Fibroblast of skin of right quadriceps (primary cell): ENCODE data around the gene VWA5B2.

Experiments
- DNase-seq: peaks from one replicate; pipeline ENCODE4 v3.0.0-alpha.2; 2013

VWA5B2 gene

DNA sequence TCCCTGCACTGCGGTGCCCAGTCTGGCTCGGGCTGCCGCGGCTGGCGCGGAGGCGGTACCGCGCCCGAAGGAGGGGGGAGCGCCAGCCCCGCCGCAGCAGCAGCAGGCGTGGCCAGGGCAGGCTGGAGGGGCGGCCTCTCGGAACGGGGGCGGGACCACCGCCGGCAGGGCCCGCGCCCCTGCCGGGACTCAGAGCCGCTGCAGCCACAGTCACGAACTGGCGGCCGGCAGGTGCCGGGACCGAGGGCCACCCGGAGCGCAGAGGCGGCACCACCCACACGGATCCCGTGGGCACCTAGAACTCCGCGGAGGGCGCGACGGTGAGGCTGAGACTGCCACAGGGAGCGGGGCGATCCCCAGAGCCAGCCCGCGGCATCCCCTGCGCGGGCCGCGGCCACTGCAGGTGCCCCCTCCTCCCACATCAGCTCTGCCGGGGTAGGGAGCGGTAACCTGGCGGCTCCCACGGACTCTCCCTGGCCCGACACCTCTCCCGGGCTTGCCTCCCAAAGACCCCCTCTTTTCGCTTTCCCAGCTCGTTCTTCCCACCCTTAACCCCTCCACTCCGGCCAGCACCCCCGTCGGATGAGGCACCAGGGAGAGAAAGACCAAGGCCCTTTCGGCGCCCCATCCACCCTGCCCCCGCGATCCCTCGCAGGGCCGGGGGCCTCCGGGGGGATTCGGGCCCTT is at the start of gene VWA5B2:
TSS of gene VWA5B2 (plus strand) at position 192 of the 687 bp plus-strand sequence. CDS start 944 bp downstream, outside the sequence.
- DNase-seq: peak; percentile 18

DNA sequence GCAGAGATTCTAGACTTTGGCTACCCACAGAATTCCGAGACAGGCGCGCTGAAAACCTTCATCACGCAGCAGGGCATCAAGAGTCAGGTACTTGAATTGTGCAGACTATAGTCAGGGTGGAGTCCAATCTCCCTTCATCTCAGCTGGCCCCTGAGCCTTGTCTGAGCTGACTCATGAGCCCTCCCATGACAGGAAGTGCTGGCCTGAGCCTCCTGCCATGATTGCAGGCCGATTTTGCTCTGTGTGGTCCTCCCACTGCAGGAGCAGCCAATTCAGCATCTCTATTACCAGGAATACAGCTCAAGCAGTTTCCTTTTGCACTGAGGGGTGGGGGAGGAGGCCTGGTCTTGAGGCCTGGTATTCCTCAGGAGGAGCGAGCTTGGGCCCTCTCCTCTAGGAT is 49.2 kb upstream of the VWA5B2 start:
- DNase-seq: peak; percentile 12

DNA sequence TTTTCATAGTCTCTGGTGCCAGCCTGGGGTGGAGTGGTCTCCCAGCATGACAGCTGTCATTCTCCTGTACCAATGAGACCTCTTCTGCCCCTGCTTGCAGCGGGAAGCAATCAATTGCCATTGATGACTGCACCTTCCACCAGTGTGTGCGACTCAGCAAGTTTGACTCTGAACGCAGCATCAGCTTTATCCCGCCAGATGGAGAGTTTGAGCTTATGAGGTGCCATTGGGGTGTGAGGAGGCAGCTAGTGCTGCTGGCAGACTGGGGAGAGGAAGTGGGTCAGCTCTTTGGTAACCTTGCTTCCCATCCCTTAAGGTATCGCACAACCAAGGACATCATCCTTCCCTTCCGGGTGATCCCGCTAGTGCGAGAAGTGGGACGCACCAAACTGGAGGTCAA is 47.8 kb upstream of the VWA5B2 start:
- no peak for DNase-seq

DNA sequence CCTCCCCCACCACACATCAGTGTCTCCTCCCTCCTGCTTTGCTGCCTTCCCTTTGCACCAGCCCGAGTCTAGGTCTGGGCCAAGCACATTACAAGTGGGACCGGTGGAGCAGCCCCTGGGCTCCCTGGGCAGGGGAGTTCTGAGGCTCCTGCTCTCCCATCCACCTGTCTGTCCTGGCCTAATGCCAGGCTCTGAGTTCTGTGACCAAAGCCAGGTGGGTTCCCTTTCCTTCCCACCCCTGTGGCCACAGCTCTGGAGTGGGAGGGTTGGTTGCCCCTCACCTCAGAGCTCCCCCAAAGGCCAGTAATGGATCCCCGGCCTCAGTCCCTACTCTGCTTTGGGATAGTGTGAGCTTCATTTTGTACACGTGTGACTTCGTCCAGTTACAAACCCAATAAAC is 45.7 kb upstream of the VWA5B2 start:
- DNase-seq: no peak

DNA sequence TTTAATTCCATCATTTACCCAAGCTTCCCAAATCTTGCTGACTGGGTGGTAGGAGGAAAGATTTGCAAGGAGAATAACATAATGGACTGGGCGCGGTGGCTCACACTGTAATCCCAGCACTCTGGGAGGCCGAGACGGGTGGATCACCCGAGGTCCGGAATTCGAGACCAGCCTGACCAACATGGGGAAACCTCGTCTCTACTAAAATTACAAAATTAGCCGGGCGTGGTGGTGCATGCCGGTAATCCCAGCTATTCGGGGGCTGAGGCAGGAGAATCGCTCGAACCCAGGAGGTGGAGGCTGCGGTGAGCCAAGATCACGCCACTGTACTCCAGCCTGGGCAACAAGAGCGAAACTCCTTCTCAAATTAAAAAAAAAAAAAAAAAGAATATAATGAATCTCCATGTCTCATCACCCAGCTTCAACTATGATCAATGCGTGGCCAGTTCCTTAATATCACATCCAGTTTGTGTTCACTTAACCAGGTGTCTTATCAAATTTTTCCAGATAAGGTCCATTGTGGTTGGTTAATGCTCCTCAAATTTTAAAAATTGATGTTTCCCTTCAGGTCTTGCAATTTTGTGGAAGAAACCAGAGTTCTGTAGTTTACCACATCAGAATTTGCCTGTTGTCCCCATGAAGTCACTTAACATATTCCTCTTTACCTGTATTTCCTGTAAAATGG is 44.7 kb upstream of the VWA5B2 start:
- DNase-seq: no peak

DNA sequence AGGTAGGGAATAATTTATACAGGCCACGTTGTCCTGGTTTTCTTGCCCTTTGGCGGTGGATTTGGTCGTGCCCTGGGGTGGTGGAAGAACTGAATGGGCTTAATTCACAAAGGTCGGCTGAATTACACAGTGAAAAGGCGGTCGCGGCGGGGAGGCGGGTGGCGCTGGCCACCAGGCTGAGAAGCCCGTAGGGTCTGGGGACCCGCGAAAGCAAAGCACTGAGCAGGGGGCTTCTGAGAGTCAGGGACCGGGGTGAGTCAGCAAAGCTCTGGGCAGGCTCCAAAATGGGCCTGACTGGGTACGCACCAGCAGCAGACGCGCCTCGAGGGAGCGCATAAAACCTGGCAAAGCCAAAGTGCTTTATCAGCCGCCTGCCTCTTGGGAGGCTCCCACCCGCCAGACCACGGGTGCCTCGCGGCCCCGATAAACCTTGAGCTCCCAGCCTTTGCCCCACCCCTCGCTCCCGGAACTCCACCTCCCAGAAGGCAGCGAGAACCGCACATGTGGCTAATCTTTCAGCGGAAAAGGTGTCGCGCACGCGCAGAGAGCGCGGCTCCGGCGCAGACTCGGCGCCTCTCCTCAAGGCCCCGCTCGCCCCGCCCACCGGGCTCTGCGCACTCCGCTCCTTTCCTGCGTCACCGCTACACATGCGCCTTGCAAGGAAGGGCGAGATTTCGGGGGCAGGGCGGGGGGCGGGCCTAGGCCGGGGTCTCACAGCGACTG is 43.8 kb upstream of the VWA5B2 start:
- peak; percentile 98 for DNase-seq

DNA sequence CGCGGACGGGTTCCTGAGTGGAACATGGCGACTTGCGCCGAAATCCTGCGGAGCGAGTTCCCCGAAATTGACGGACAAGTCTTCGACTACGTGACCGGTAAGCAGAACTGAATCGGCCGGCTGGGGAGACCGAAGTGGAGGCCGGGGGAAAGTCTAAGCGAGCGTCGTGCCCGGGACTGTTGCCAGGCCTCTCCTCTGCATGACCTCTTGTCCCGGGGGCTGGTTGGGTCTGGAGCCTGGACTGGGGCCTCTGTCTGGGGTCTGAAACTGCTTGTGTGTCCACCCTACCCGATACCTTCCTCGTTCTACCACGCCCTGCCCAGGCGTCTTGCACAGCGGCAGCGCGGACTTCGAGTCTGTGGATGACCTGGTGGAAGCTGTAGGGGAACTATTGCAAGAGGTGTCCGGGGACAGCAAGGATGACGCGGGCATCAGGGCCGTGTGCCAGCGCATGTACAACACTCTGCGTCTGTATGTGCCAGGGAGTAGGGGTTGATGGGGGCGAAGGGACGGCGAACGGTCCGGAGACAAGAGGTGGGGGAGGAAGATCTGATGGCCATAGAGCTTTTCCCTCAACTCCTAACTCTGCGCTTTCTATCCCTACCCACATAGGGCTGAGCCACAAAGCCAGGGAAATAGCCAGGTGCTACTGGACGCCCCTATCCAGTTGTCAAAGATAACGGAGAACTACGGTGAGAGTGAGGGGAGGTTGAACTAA is 43.0 kb upstream of the VWA5B2 start, which contains the start of gene ABCF3:
TSS of gene ABCF3 (plus strand) at position 16 of the 718 bp plus-strand sequence. CDS start at position 25, 9 bp downstream.
- DNase-seq: no peak

DNA sequence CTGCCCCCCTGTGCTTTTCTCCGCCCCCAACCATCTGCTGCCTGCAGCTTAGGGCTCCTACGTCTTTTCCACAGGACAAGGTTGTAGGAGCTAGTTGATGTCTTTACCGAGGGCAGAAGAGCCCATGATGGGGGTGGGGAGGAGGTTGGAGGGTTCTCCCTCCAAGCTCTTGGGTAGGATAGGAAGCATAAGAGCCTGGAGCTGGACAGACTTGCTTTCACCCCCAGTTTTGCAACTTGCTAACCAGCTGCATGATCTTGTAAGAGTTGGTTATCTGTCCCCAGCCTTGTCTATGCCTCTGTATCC is 42.5 kb upstream of the VWA5B2 start:
- DNase-seq: no peak

DNA sequence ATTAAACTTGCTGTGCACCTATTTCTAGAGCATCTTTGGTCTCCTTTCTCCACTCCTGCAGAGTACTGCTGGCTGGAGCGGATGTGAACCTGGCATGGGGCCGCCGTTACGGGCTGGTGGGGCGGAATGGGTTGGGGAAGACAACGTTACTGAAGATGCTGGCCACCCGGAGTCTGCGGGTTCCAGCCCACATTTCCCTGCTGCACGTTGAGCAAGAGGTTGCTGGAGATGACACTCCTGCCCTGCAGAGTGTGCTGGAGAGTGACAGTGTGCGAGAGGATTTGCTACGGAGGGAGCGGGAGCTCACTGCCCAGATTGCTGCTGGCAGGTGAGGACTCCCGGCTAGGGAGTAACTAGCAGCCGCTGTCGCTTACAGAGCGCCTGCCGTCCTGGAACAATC is 41.3 kb upstream of the VWA5B2 start:
- DNase-seq: no peak

DNA sequence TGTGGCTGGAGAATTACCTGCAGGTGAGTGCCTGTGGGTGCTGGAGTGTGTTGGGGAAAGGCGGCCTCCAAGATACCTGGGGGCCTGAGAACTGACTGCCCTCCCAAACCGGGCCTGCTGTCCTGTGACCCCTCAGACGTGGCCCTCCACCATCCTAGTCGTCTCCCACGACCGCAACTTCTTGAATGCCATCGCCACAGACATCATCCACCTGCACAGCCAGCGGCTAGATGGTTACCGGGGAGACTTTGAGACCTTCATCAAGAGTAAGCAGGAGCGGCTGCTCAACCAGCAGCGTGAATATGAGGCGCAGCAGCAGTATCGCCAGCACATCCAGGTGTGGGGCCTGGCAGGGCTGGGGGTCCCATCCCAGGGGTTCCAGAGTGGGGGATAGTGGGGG is 40.0 kb upstream of the VWA5B2 start:
- DNase-seq: no peak

DNA sequence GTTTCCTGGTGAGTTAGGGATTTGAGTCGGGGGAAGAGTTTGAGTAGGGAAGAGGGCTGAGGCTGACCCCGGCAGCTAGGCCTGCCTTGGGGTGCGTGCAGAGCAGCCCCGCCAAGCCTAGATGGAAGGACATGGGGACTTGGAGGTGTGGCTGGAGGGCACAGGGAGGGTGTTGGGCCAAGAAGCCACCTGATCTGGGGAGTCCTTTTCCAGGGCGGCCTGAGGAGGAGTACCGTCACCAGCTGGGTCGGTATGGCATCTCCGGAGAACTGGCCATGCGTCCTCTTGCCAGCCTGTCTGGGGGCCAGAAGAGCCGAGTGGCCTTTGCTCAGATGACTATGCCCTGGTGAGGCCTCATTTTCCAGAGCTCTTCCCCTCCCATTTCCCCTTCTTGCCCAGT is 36.5 kb upstream of the VWA5B2 start:
- no peak for DNase-seq

DNA sequence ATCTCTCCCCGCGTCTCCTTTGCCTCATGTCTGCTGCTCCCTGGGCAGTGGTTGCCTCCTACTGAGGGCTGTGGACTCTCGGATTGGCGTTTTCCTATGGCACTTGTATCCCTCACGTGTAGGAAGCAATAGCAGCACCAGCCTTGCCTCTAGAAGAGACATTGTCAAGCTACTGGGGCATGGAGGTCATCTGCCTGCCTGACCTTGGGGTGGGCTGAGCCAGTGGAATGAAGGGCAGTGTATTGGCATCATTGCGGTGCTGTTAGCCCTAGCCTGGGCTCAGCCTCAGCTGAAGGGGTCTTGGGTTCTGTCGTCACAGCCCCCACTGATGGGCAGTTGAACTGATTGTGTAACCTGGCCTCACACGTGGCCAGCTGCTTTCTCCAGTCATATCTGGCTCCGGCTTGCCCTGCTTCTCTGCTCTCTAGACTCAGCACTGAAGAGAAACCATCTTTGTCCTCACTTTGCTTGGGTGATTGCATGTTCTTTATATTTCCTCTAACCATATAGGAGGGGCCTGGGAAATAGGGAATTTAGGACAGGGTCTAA is 35.3 kb upstream of the VWA5B2 start:
- no peak for DNase-seq

DNA sequence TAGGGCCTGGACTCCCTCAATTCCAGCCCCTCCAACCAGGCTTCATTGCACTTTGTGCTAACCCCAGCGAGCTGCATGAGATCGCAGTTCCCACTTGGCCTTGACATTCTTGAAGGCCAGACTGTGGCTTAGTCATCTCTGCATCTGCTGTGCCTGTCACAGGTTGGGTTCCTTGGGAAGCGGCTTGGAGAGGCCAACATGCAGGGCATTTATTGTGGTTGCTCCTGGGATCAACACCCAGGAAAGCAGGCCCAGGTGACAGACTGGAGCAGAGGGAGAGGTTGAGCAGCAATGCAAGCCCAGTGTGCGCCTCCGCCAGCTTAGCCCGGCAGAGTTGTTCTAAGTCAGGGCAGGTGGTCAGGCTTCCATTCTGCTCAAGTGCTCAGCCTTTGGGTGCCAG is 32.8 kb upstream of the VWA5B2 start:
- no peak for DNase-seq

DNA sequence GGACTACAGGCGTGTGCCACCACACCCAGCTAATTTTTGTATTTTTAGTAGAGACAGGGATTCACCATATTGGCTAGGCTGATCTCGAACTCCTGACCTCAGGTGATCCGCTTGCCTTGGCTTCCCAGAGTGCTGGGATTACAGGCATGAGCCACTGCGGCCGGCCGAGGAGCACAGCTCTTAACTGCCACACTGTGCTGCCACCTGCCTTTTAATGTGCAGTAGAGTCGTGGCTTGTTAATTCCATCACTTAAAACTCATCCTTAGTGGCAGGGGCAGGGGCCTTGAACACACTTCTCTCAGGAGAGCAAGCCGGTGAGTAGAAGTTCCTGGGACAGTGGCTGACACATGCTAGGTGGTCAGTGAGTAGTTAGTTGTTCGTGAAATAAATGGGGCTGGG is 30.9 kb upstream of the VWA5B2 start:
- DNase-seq: no peak

DNA sequence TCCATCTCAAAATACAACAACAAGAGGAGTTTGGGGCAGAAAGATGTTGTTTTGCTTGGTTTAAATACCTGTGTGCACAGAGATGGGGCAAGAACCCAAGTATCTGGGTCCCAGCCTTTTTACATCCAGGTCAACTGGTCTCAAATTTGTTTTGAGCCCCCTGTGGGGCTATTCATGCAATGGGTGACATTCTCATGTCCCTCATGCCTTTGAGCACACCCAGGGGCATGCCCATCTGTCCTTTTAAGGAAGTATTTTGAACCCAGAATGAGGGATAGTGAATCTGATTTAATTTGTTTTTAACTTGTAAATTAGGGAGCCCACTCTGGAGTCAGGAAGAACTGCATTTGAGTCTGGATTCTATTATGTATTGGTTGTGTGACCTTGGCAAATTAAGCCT is 28.6 kb upstream of the VWA5B2 start:
- no peak for DNase-seq

DNA sequence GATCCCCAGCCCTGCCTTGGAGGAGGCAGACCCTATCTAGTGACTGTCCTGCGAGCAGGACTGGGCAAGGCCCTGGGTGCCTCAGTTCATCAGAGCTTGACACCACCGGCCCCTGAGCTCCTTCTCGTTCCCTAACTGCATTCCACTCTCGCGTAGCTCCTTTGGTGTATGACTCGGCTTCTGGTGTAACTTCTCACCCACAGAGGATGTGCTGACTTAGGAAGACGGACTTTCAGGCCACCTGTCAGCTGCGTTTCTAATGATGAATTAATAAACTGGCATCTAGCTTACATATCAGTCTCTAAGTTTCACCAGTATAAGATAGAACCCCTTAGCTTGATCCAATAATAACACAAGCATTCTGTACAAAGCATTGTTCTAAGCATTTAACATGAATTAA is 25.9 kb upstream of the VWA5B2 start:
- DNase-seq: no peak

DNA sequence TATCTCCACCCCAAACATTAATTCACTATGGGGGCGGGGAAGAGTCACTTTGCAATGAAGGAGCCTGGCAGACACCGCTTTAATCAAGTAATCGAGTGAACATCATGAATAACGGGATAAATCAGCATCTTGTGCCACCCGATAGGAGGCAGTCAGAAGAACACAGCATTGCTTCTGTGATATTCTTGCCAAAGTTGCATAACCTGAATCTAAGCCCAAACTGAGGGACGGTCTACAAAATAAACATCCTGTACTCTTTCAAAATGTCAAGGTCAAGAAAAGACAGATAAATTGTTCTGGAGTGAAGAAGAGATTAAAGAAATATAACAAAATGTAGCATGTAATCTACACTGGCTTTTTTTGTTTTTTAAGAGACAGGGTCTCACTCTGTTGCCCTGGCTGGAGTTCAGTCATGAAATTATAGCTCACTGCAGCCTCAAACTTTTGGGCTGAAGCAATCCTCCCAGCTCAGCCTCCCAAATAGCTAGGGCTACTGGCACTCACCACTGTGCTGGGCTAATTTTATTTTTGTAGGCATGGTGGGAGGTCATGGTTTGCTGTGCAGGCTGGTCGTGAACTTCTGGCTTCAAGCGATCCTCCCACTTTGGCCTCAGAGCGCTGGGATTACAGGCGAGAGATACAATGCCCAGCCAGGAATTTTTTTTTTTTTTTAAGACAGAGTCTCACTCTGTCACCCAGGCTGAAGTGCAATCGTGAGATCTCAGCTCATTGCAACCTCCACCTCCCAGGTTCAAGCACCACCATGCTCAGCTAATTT is 20.1 kb upstream of the VWA5B2 start:
- DNase-seq: no peak

DNA sequence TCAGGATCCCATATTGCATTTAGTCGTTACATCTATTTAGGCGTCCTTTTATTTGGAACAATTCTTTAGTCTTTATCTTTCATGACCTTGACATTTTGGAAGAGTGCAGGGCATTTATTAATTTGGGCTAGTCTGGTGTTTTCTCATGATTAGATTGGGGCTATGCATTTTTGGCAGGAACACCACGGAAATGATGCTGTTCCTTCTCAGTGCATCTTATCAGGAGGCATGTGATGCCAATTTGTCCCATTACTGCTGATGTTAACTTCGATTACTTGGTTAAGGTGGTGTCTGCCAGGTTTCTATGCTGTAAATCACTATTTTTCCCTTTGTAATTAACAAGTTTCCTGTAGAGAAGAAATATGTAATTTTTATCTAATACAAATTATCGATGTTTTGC is 18.1 kb upstream of the VWA5B2 start:
- no peak for DNase-seq

DNA sequence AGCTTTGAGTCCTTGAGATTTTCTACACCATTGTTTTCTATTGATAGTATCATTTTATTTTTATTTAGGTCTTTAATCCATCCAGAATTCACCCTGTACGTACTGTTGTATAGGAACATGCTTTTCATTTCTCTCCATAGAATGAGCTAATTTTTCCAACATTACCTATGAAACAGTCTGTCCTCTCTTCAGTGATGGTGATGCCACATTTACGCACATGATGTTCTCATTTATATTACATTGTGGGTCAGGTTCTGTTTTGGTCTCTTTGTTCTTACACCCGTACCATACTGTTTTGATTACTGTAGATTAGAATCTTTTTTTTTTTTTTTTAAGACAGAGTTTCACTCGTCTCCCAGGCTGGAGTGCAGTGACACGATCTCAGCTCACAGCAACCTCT is 17.7 kb upstream of the VWA5B2 start:
- DNase-seq: no peak

DNA sequence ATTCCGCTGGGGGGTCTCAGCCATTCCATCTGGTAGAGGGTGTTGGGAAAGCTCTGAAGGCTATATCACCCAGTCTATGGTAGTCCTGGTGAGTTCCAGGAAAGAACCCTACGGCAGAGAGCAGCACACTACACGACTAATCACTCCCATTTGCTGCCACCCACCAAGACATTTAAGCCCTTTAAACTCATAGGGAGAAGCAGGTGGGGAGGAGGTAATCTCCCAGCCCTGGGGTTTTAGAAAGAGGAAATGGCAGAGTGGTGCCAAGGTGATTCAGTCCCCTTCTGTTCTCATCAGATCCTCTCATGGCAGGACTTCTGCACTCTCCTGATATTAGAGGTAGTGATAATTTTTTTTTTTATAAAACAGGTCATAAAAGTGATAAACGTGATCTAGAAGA is 10.6 kb upstream of the VWA5B2 start:
- DNase-seq: no peak

DNA sequence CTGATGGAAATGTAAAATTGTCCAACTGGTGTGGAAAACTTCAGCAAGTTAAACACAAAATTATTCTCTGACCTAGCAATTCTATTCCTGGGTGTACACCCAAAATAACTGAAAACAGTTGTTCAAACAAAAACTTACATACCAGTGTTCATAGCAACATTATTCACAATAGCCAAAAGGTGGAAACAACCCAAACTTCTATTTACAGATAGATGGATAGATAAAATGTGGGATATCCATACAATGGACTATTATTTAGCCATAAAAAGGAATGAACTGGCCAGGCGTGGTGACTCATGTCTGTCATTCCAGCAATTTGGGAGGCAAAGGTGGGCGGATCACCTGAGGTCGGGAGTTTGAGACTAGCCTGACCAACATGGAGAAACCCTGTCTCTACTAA is 6.9 kb upstream of the VWA5B2 start:
- no peak for DNase-seq

DNA sequence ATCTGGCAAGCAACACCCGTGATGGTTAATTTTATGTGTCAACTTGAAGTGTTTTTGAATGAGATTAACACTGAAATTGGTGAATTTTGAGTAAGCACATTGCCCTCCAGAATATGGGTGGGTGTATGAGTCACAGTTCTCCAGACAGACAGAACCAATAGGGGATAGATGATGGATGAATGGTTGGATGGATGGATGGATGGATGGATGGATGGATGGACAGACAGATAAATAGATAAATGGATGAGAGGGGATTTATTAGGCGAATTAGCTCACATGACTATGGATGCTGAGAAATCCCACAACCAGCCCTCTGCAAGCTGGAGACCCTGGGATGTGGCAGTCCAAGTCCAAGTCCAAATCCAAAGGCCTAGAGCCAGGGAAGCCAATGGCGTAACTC is 5.4 kb upstream of the VWA5B2 start:
- DNase-seq: no peak
